PFSK-1 (cell line): ENCODE results near the gene CLK1.

Experiments used
- FOXP2 ChIP-seq: optimal IDR thresholded peaks from 2 replicates; pipeline ENCODE3; 2011; ENCODE audit warnings: borderline replicate concordance, control low read depth, inconsistent platforms; ENCODE audit not compliant: insufficient read depth; ENCODE audit errors: extremely low read length, extremely low read depth
- POLR2AphosphoS5 ChIP-seq: IDR thresholded peaks from 2 replicates; pipeline ENCODE4 v1.6.1; 2012; ENCODE audit warnings: low read depth, mild to moderate bottlenecking, control low read depth, low read length, moderate library complexity
- SIN3A ChIP-seq: IDR thresholded peaks from 2 replicates; pipeline ENCODE4 v1.6.1; 2012; ENCODE audit warnings: mild to moderate bottlenecking, low read length, moderate library complexity, borderline replicate concordance; ENCODE audit not compliant: insufficient read depth
- TAF1 ChIP-seq: IDR thresholded peaks from 2 replicates; pipeline ENCODE4 v1.6.1; 2012; ENCODE audit warnings: low read length, control low read depth, borderline replicate concordance; ENCODE audit not compliant: insufficient read depth
- TF ChIP-seq, protein P1 (sequence below), 2 experiments: IDR thresholded peaks; 2 replicates each; pipeline versions ENCODE4 v1.6.1 to v1.8.0; 2011 to 2012; ENCODE audit warnings: low read depth in 2 of 2, low read length in 2 of 2, control low read depth in 1 of 2, inconsistent platforms in 1 of 2, mild to moderate bottlenecking in 1 of 2, moderate library complexity in 1 of 2; ENCODE audit not compliant: insufficient read depth in 1 of 2

Gene CLK1

DNA sequence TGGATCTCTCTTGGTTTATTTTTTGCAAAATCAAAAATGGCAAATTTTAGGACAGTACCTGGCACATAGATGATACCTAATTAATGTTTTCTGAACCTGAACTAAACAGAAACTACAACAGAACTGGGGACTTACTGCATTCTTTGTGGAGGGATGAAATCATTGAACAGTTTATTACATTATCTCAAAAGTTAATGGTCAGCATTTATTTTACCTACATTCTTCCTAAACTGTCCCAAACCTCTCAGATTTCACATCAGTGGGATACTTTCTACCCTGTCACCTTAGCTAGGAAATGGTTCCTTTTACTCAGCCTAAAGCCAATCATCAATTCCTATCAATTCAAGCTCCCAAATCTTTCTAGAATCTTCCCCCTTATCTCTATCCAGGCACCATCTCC is 35.0 kb upstream of the CLK1 start:
- TF ChIP-seq SIN3A (no peak), FOXP2 (no peak), POLR2AphosphoS5 (no peak), TAF1 (no peak)
- TF ChIP-seq, protein P1, sequence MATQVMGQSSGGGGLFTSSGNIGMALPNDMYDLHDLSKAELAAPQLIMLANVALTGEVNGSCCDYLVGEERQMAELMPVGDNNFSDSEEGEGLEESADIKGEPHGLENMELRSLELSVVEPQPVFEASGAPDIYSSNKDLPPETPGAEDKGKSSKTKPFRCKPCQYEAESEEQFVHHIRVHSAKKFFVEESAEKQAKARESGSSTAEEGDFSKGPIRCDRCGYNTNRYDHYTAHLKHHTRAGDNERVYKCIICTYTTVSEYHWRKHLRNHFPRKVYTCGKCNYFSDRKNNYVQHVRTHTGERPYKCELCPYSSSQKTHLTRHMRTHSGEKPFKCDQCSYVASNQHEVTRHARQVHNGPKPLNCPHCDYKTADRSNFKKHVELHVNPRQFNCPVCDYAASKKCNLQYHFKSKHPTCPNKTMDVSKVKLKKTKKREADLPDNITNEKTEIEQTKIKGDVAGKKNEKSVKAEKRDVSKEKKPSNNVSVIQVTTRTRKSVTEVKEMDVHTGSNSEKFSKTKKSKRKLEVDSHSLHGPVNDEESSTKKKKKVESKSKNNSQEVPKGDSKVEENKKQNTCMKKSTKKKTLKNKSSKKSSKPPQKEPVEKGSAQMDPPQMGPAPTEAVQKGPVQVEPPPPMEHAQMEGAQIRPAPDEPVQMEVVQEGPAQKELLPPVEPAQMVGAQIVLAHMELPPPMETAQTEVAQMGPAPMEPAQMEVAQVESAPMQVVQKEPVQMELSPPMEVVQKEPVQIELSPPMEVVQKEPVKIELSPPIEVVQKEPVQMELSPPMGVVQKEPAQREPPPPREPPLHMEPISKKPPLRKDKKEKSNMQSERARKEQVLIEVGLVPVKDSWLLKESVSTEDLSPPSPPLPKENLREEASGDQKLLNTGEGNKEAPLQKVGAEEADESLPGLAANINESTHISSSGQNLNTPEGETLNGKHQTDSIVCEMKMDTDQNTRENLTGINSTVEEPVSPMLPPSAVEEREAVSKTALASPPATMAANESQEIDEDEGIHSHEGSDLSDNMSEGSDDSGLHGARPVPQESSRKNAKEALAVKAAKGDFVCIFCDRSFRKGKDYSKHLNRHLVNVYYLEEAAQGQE (IDR thresholded peaks at IDR 0.05; ENCODE audit: insufficient read depth in 1 of 2, low read depth in 2 of 2, low read length in 2 of 2), result no peak

DNA sequence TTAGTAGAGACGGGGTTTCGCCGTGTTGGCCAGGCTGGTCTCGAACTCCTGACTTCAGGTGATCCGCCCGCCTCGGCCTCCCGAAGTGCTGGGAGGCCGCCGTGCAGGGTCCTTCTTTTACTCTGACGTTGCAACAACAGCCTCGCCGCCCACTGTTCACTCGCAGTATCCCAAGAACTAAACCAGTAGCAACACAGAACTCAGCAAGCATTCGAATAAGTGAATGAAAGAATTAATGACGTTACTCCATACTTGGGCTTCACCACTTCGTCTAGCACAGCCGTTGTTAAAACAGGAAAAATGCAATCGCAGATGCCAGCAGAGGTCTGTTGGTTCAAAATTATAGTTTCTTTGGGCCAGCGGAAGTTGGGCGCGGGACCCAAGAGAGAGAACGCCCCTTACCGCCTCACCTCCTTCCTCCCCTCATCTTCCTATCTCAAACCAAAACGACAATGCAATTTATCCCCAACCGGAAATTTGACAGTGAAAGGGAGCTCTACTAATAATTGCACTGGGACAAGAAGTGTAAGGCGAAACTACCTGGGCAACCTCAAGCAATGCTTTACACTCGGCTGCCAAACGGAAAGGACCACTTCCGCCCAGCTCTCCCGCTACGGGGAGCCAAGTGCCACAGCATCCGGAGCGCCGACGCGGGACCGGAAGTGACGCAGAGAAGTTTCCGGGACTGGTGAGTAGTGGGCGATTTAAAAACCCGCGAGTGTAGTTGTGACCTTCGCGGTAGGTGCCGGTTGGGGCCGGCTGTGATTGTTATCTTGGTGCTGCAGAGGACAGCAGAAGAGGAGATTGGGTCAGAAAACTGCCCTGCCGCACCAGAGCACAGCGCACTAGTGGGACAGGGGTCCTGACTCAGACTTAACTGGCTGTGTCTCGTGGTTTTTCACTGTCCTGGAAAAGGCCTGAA is 24.5 kb upstream of the CLK1 start, which contains the start of the genes NIF3L1 and PPIL3:
Gene NIF3L1 (plus strand): TSS at position 668 of the 922 bp plus-strand sequence. CDS start 2,573 bp downstream, outside the sequence.
Gene PPIL3 (minus strand): TSS at position 374 of the 922 bp plus-strand sequence. CDS start 1,462 bp downstream, outside the sequence.
- TF ChIP-seq POLR2AphosphoS5, result peak; percentile 61; the same call in 1 of the 2 replicates
- peak; percentile 57; the same call in 1 of the 2 replicates for TF ChIP-seq TAF1
- no peak for TF ChIP-seq SIN3A

DNA sequence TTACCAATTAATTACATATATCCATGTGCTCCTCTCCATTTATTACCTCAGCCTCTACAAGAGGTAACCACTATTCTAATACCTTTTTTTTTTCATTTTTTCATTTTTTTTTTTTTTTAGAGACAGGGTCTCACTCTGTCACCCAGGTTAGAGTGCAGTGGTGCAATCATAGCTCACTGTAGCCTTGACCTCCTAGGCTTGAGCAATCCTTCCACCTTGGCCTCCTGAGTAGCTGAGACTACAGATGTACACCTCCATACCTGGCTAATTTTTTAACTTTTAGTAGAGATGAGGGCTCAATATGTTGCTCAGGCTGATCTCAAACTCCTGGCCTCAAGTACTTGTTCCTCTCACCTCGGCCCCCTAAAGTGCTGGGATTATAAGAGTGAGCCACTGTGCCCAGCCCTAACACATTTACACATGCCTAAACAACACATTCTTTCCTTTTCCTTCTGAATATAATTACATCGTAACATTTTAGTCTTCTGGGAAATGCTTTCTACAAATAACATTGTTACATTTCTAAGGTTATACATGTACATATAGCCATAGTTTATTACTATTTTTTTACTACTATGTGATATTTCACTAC is 13.9 kb upstream of the CLK1 start:
- no peak for TF ChIP-seq POLR2AphosphoS5

DNA sequence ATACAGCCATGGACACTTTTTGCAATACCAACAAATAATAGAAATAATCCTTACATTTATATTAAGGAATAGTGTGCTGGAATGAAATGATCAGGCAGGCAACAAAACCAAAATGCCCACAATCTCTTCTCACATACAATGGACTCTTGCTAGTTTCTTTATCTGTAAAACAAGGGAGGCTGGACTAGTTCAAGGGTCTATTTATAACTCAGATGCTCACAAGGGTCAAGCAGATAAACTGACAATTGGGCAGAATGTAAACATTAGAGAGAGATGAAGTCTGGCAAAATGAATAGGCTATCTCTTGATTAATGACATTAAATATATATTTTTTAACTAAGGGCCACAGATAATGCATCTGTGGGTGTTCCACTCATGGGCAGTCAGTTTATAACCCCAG is 13.0 kb upstream of the CLK1 start:
- TF ChIP-seq TAF1, result no peak

DNA sequence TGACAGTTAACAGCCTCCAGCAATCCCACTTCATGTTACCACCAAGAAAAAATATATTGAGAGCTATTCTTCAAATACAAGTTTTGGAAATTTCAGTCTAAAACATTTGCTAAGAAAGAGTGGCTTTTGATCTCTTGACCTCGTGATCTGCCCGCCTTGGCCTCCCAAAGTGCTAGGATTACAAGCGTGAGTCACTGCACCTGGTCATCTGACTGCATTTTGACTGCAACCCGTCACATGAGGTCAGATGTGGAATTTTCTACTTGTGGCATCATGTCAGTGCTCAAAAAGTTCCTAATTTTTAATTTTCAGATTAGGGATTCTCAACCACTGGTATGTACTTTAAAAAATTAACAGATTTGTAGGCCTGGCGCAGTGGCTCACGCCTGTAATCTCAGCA is 9.1 kb upstream of the CLK1 start:
- TF ChIP-seq POLR2AphosphoS5 (no peak), SIN3A (no peak), TAF1 (no peak), FOXP2 (no peak)
- TF ChIP-seq, protein P1 (IDR thresholded peaks at IDR 0.05; ENCODE audit: insufficient read depth in 1 of 2, low read depth in 2 of 2, low read length in 2 of 2), result no peak

DNA sequence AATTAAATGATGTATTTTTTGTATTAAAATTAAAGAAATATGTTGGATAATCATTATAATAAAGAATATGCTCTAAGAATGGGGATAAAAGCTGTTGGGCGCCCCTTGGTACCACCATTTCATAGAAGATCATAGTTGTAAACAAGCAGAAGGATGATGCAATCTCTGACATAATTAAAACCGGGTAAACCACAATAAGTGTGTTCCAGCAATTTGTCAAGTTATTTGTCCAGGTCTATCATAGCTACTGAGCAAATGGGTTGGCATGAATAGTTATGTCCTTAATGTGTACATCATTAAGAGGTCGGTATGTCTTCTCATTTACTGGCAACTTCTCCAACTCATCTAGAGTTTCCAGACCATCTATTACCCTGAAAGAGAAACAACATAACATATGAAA is 6.7 kb upstream of the CLK1 start:
- no peak for TF ChIP-seq SIN3A
- TF ChIP-seq, protein P1 (IDR thresholded peaks at IDR 0.05; ENCODE audit: insufficient read depth in 1 of 2, low read depth in 2 of 2, low read length in 2 of 2), result no peak
- TF ChIP-seq POLR2AphosphoS5, result no peak
- TF ChIP-seq TAF1, result no peak
- no peak for TF ChIP-seq FOXP2

DNA sequence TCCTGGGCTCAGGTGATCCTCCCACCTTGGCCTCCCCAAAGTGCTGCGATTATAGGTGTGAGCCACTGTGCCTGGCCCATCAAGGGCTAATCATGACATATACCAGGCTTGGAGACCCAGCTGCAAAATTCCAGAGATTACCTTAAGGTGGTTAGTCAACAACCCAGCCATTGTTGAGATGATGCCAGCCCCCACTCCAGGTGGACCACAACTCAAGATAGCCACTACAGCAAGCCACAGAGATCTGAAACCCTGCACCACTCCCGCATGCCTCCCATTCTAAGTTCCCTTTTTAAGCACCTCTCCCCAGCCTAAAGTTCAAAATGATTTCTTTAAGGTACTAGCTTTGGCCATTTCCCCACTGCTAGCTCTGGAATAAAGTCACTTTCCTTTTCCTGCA is 4.6 kb upstream of the CLK1 start:
- TF ChIP-seq, protein P1 (IDR thresholded peaks at IDR 0.05; ENCODE audit: insufficient read depth in 1 of 2, low read depth in 2 of 2, low read length in 2 of 2), result no peak
- TF ChIP-seq SIN3A, result no peak
- TF ChIP-seq FOXP2, result no peak
- no peak for TF ChIP-seq TAF1
- no peak for TF ChIP-seq POLR2AphosphoS5
